NCI-H146 (cell line): ENCODE results near the gene IL32.
"Not testable (repeated sequence)": the region's sequence is repeated elsewhere in the genome, so short reads cannot be mapped to it uniquely, and the experiment has no call there.

Source experiments
- DNase-seq: peaks from one replicate; lab custom pipeline; 2025; lab: John Stamatoyannopoulos, UW

The IL32 gene

DNA sequence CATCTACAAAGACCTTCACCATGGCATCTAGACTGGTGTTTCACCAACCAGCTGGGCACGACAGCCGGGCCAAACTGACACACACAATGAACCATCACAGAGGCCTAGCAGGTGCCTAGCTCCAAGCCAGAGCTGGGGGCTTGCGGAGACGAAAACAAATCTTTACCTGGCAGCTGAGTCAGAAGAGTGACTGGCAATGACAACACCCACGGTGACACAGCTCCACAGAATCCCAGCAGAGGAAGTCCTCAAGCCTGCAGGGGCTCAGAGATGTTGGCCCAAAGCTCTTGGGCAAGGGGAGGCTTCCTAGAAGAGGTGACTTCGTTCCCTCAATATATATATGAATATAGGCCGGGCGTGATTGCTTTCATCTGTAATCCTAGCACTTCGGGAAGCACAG is 13.9 kb upstream of the IL32 start:
- DNase-seq, result no peak

DNA sequence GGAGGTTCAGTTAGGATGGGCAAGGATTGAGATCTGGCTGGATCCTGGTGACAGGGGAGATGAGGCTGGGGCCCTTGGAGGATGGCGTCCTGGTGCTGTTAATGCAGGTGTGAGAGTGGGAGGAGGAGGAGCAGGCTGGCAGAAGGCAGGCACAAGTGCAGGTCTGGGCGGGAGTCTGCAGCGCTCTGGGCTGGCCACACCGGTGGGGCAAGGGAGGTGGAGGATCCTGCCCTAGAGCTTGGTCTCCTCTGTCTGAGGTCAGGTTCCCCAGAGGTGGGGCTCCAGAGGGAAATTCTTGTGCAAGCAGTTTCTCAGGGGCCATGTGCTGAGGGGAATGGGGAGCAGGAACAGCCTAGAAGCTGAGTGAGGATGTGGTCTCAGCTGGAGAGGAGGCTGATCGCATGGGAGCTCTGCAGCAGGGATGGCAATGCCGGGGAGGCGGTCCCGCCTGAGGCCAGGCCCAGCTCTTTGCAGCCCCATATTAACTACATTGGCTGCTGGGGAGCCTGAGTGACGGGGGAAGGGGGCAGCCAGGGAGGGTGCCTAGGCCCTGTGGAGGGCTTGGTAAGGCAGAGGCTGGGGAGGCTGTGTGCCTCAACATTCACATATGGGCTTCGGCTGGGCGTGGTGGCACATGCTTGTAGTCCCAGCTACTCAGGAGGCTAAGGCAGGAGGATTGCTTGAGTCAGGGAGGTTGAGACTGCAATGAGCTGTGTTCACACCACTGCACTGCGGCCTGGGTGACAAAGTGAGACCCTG is 12.7 kb upstream of the IL32 start:
- DNase-seq, result not testable (repeated sequence)

DNA sequence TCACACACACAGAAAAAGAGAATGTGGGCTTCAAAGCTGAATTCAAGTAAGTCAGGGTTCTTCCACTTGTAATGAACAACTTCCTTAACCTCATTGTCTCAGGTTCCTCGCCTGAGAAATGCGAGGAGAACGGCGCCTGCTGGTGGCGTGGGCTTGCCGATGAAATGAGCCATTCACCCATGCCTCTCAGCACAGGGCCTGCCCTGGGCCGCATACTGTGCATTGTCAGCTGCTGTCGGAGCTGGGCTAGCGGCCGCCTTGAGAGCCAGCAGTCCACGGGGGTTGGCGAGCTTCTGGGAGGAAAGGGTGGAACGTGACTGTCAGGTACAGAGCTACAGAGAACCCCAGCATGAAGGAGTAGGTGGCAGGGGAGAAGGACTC is 12.1 kb upstream of the IL32 start:
- not testable (repeated sequence) for DNase-seq

GRCh38 chr16:3054965-3055733 is 10.3 kb upstream of the IL32 start:
- DNase-seq, result no peak

DNA sequence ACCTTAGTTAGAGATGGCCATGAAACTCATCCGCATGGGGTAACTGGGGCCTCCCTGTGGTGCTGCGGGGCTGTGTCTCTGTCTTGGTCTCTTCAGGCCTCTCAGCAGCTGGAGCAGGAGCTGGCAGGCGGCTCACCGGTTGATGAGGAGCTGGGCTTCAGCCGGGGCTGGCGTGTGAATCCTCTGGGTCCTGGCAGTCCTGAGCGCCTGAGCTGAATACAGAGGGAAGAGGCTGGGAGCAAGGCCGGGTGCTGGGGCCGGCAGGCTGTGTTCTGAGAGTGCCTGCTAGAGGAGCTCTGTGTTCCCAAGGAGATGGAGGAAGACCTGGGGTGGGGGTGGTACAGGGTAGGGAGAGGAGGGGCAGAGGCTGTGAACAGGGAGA is 9.7 kb upstream of the IL32 start:
- not testable (repeated sequence) for DNase-seq

DNA sequence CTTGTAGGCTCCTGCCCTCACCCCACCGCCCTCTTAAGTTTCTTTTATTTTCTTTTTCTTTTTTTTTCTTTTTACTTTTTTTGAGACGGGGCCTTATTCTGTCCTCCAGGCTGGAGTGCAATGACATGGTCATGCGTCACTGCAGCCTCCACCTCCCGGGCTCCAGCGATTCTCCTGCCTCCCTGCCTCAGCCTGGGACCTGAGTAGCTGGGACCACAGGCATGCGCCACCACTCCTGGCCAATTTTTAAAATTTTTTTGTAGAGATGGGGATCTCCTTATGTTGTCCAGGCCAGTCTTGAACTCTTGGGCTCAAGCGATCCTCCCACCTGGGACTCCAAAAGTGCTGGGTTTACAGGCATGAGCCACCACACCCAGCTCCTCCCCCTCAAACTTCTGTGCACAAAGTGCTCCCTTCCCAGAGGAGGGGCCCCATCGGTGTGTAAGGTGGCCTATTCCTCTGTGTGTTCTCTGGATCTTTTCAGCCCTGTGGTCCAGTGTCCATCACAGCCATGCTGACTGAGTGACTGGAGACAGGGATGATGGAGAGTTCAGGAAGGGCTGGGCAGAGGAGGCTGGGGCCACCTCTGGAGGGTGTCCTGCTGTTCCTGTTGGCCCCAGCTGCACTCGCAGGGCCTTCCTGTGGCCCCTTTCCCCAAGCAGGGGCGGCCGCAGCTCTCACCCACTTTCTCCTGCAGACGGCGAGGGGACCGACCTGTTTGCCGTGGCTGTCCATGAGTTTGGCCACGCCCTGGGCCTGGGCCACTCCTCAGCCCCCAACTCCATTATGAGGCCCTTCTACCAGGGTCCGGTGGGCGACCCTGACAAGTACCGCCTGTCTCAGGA is 8.9 kb upstream of the IL32 start:
- DNase-seq, result no peak

GRCh38 chr16:3057181-3058138 is 8.0 kb upstream of the IL32 start:
- DNase-seq, result no peak

DNA sequence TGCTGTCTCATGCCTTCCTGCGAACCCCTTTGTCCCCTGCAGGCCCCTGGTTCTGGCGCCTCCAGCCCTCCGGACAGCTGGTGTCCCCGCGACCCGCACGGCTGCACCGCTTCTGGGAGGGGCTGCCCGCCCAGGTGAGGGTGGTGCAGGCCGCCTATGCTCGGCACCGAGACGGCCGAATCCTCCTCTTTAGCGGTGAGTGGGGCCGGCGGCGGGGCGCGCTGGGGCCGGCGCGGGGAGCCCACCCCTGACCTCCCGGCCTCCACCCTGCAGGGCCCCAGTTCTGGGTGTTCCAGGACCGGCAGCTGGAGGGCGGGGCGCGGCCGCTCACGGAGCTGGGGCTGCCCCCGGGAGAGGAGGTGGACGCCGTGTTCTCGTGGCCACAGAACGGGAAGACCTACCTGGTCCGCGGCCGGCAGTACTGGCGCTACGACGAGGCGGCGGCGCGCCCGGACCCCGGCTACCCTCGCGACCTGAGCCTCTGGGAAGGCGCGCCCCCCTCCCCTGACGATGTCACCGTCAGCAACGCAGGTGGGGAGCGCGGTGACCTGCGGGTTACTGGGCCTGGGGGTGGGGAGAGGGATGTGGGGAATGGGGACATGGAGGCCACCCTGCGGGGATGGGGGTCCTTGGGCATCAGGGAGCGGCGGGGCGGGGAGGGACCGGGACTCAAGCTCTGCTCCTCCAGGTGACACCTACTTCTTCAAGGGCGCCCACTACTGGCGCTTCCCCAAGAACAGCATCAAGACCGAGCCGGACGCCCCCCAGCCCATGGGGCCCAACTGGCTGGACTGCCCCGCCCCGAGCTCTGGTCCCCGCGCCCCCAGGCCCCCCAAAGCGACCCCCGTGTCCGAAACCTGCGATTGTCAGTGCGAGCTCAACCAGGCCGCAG is 7.1 kb upstream of the IL32 start:
- peak; percentile 48 for DNase-seq

DNA sequence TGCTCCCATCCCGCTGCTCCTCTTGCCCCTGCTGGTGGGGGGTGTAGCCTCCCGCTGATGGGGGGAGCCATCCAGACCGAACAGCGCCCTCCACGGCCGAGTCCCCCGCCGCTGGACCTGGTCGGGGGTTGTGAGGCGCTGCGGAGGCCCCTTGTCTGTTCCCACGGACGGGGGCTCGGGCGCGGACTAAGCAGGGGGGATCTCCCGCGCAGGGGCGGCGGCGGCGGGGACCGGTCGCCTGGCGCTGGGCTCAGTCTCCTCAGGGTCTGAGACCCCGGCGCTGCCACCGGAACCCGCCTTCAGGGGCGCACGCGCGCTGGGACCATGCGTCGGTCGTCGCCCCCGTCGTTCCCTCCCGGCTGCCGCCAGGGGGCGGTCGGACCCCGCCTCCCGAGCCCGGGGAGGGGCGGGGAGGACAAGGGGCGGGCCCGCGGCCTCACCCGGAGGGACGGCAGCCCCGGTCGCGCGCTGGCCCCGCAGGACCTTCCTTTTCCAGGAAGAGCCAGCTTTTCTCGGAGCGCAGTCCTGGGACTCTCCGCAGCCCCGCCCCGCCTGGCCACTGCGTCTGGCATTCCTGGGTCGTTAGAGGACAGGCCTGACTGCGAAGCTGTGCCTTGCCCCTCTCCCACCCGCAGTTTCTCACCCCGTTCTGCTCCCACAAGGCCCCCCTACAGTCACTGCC is 6.3 kb upstream of the IL32 start:
- peak; percentile 82 for DNase-seq

- no peak for DNase-seq
Observed at GRCh38 chr16:3059723-3060242, 5.7 kb upstream of the IL32 start.

GRCh38 chr16:3060339-3061127 is 4.9 kb upstream of the IL32 start:
- DNase-seq, result no peak

- DNase-seq, result no peak
Observed at GRCh38 chr16:3062553-3062952, 2.9 kb upstream of the IL32 start.

- DNase-seq, result no peak
Observed at GRCh38 chr16:3063625-3064386, 1.6 kb upstream of the IL32 start.

GRCh38 chr16:3065742-3066439 is 451 bp downstream of the IL32 start:
- DNase-seq, result no peak

- DNase-seq, result no peak
Observed at GRCh38 chr16:3066440-3066748, 954 bp downstream of the IL32 start.

DNA sequence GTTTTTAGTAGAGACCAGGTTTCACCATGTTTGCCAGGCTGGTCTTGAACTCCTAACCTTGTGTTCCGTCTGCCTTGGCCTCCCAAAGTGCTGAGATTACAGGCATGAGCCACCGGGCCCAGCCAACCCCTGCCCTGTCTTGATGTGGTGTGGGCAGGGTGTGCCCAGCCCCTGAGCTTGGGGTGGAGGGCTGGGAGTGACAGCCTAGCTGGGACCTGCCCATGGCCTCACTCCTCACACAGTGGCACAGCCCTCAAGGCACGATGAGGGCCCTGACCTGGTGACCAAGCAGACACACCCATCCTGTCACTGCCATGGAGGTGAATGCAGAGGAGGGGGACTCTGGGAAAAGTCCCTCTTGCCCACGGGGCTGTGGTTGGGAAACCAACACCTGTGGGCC is 3.0 kb downstream of the IL32 start:
- DNase-seq, result no peak

DNA sequence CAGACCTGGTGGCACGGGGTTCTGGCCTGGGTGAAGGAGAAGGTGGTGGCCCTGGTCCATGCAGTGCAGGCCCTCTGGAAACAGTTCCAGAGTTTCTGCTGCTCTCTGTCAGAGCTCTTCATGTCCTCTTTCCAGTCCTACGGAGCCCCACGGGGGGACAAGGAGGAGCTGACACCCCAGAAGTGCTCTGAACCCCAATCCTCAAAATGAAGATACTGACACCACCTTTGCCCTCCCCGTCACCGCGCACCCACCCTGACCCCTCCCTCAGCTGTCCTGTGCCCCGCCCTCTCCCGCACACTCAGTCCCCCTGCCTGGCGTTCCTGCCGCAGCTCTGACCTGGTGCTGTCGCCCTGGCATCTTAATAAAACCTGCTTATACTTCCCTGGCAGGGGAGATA is 3.7 kb downstream of the IL32 start:
- DNase-seq, result not testable (repeated sequence)
